CD1c-positive myeloid dendritic cell (primary cell): ENCODE results near the gene ST3GAL5.

Source experiments
- DNase-seq: peaks from one replicate; pipeline ENCODE4 v3.0.0-alpha.2; 2016; ENCODE audit errors: extremely low spot score

ST3GAL5 gene

DNA sequence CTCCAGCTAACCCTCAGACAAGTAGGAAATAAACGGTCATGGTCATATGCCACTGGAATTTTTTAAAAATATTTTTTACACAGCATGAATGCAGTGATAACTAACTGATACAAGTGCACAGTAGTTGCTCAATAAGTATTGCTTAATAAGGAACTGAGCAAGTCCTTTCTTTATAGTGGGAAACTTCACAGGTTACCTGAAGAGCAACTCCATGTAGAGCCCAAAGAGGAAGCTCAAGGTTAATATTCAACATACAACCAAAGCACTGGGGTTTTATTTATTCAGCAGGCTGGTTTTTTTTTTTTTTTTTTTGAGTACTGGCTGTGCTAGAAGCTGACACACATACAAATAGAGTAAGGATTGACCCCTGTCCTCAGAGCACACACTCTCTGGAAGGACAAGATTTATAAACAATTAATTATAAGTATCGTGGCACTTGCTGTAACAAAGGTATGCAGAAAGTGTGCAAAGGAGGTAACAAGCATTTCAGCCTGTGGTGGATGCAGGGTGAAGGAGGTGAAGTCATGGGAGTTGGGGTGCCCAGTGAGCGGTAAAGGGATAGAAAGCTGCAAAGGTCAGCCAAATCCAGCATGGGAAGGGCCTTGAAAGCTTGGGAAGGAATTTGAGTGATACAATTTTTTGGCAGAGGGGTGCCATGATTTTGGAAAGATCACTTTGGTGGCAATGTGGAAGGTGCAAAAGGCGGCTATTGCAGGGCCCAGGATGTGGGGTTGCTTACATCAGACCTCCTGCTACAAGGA is 82.3 kb downstream of the ST3GAL5 start:
- DNase-seq: peak; percentile 20

DNA sequence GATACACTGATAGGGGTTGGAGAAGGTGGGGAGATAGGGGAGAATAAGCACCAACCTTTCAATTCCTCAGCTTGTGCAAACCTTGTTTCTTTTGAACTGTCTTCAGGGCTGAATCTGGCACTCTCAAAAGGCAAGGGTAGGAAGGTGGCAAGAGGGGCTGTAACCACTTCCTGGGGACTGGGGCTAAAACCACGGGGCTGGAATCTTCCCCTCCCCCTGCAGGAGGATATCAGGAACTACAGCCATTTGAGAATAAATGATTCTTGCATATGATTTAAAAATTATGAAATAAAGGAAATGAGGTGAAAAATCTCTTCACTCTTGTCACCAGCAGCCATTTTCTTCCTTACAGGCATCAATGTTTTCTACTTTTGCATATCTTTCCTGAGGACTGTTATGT is 84.2 kb downstream of the ST3GAL5 start:
- DNase-seq: peak; percentile 51

DNA sequence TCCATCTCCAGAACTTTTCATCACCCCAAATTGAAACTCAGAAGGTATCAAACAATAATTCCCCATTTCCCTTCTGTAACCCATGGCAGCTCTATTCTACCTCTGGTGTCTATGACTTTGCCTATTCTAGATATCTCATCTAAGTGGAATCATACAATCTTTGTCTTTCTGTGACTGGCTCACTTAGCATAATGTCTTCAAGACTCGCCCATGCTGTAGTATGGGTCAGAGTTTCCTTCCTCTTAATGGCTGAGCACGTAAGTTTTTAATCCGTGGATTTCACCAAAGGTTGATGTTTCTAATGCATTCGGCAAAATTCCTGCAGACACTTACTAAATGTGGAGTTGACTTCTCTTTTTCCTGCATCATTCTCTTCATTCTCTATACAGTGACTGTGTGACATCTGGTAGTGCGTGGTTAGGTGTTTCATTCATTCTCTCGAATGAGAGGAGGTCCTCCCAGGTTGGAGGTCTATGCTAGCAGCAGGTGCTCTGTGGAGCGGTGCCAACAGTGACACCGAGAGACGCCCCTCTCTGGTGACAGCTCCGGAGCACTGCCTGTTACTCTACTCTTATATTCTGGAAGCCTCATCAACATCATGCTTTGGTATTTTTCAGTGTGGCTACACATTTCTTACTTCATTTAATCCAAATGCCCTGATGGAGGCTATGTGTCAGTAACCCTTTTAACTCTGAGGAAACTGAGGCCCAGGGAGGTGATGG is 84.9 kb downstream of the ST3GAL5 start:
- no peak for DNase-seq

DNA sequence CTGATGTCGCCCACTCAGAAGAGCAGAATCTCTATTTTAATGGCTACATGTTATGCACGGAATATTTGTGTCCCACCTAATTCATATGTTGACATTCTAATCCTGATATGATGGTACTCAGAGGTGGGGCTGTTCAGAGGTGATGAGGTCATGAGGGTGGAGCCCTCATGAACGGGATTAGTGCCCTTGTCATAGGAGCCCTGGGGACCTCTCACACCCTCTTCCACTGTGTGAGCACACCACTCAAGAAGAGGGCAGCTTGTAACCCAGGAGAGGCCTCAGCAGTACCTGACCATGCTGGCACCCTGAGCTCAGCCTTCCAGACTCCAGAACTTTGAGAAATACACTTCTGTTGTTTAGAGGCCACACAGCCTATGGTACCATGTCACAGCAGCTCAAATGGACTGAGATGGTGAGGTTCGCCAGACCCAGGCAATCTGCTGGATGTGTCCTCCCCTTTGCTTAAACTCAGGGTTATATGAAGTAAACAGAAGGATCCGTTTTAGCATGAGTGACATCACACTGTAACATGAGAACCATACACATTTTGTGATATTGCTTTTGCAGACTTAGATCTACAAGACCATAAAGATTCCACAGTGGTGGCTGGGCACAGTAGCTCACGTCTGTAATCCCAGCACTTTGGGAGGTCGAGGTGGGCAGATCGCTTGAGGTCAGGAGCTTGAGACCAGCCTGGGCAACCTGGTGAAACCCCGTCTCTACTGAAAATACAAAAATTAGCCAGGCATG is 86.3 kb downstream of the ST3GAL5 start:
- DNase-seq: no peak

DNA sequence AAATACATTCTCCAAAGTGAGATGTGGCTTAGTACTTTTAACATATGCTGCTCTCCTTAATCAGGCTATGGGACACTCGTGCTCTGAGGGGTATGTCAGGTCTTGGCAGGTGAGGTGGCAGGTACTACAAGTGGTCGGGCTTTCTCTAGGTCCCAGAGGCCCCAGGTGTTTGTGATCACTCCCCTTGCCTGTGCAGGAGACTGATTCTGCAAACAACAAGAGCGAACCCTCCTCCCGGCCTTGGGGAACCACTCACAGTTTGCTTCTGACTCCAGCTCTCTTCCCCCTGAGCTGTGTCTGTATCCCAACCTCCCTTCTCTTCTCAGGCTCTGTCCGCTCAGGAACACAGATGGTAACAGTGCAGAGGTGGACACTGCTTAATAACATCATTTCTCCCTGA is 86.9 kb downstream of the ST3GAL5 start:
- no peak for DNase-seq

DNA sequence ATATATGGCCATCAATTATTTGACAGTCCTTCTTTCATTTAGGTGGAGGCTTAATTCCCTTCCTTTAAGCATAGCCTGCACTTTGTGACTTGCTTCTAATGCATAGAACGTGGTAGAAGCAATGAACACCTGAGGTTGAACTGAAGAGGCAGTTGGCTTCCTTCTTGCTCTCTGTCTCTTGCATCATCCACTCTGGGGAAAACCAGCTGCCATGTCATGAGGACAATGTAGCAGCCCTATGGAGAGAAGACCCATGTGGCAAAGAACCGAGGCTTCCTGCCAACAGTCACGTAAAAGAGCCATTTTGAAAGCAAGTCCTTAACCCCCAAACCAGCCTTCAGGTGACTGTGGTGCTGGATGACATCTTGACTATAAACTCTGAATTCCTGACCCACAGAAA is 88.2 kb downstream of the ST3GAL5 start:
- DNase-seq: no peak

DNA sequence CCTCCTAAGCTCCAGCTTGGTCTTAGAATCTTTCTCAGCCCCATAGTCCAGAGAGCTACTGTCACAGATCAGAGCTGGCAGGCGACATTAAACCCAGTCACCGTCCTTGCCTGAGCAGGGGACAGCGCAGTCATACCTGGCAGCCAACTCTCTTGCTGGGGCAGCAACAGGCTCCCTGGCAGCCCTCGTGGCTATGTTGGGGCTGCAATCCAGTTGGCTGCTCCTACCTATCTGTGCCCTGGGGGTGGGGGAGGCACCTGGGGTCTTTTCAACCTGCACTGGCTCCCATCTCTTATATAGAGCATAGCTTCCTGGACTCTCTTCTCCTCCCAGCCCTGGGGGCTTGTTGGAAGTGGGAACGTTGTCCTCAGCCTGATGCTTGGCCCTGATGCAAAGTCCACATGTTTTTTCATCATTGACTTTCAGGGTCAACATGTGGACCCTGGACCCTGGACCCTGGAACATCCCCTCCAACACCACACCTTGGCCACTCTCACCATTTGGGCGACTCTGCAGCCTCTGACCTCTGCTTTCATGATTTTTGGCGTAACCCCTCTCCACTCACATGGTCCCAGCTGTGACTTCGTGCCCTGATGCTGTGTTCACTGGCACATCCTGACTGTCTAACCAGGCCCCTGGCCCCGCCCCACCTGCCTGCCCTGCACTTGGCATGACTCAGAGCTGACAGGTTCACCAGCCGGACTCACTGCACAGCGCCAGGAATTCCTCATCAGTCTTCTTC is 89.4 kb downstream of the ST3GAL5 start:
- no peak for DNase-seq

DNA sequence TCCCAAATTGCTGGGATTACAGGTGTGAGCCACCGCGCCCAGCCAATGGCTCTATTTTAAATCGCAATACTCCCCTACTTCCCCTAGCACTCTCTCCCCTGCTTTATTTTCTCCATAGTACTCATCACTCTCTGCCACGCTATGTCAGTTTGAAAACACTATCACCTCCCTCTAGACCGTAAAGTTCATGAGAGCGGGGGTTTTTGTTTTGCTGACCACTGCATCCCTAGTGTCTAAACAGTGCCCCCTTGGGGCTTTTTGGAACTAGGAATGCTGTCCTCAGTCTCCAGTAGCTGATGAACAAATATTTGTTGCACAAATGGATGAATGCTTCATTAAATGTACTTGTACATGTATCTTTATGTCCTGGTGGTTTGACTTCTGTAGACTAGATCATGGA is 90.9 kb downstream of the ST3GAL5 start:
- DNase-seq: peak; percentile 35

DNA sequence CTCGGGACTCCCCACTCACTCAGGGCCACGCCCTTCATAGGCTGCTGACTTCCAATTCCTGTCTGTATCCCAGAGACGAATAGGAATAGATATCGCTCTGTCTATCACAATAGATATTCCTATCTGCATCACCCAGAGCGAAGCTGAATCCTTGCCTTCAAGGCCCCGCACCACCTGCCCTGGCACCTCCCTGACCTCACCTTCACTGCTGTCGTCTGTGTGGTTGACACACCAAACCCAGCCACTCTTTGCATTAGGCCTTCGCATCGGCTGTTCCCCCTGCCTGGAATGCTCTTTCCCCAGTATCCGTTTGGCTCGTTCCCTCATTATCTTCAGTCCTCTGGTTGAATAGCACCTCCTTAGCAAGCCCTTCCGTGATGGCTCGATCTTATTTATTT is 91.5 kb downstream of the ST3GAL5 start:
- DNase-seq: no peak

DNA sequence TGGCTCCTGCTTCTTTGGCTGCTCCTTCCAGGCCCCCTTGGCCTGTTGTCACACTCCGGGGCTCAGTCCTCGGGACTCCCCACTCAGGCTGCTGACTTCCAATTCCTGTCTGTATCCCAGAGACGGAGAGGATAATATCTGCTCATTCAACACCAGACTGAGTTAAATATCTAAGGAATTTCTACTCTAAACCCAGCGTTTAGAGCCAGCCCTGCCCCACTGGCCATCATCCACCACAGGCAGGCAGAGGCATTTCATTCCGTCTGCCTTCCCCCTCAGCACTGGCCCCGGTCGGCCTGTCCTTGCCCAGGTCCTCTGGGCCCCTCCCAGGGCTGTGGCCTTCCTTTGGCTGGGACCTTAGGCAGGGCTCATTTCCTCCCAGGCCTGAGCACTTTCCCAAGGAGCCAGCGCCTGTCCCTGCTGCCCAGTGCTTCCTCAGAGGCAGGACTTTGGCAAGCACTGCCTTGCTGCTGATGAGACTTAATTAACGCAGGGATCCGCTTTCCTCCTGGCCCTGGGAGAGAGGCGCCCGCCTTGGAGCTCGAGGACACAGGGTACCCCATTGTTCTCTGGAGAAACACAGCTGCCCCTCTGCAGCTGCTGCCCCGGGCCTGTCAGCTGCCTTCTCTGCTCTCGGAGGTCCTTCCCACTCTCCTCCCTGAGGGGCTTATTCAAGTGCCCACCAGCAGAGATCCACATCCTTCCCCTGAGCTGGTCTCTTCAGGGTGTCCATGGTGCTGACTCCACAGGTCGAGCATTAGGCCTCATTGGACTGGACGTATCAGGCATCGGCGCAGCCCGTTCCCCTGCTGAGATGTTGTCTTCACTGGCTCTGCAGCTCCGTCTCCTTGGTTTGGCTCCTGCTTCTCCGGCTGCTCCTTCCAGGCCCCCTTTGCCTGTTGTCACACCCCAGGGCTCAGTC is 92.2 kb downstream of the ST3GAL5 start:
- DNase-seq: no peak

DNA sequence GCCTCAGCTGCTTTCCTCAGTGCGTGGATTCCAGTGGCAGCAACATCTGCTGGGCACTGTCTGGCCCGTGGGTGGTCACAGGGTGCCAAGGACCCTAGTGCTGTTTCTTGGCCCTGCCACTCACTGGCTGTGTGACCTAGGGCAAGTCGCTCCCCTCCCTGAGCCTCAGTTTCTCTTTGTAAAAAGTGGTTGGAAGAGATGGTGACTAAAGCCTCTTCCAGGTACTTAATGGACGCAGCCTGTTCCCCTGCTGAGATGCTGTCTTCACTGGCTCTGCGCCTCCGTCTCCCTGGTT is 92.8 kb downstream of the ST3GAL5 start:
- no peak for DNase-seq

DNA sequence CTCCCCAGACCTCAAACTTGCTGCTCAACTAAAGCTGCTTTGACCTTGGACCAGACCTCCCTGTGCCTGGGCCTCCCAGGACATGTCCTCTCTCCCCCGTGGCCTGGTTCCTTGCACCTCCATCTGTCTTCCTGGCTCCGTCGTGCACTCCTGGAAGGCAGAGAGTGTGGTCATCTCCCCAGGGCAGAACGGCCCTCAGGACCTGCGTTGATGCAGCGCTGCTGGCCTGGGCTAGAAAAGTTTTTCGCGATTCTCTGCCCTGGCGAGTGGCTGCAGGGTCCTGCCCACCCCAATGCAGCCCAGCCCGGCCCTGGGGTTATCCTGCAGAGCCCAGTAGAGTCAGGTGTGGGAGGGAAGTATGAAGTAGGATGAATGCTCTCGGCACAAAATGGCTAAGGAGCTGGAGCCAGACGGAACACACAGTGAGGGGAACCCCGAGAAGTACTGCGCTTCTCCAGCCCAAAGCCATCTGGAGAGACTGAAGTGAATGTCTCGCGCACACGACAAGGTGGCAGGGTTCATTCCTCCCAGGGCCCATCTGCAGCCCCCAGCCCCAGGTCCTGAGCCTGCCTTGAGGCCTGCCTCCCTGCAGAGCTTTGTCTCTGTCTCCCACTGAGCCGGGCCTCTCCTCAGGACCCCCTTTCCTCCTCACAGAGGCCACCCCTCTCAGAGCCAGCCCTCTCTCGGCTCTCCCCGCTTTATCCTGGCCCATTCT is 93.3 kb downstream of the ST3GAL5 start:
- DNase-seq: no peak

DNA sequence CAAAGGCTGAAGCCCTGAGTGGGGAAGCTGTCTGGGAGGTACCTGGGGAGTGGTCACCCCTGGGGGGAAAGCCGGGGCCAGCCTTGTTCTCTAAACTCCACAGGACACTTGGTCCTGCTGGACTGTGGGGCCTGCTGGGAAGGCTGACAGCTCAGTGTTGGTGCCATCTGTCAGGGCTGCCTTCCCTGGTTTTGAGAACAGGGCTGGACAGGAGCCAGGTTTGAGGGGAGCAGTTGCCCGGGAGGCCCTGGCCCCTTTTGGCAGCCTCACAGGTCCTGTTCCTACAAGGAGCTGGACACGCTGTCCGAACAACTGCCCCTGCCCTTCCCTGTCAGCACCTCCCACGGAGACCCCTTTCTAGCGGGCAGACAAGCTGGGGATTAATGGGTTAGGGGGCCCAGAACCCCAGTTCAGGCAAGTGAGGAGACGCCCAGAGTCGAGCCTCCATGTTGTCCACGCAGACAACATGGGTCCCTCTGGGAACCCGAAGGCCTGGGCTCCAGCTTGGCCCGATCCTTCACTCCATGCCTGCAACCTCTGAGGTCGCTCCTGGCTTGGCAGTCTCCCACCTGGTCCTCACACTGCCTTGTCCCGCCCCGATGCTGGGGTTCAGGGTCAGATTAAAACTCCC is 94.2 kb downstream of the ST3GAL5 start:
- no peak for DNase-seq

DNA sequence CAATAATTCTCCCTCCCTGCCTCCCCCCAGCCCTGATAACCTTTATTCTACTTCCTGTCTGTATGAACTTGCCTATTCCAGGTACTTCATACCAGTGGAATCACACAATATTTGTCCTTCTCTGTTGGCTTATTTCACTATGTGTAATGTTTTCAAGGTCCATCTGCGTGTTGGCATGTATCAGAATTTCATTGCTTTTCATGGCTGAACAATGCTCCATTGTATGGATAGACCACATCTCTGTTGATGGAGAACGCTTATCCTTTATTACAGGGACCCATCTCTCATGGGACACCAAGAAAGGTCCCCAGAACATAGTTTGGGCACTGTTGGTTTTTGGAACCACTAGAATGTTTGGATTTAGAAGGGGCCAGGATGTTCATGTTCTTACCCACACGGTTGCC is 94.8 kb downstream of the ST3GAL5 start:
- DNase-seq: no peak

DNA sequence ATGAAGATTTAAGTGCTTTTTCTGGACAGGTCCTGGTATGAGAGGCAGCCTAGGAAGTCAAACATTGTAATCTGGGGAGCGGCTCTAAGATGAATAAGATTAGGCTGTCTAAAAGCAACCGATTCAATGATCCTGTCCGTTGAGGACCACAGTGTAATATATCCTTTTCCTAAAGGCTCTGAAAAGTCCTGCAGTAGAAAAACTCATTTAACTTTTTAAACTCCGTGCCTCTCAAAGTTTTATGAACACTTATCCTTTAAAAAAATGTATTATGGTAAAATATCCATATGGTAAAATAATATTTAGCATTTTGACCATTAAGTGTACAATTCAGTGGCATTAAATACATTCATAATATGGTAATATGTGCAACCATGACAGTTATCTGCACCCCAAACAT is 95.2 kb downstream of the ST3GAL5 start:
- no peak for DNase-seq

DNA sequence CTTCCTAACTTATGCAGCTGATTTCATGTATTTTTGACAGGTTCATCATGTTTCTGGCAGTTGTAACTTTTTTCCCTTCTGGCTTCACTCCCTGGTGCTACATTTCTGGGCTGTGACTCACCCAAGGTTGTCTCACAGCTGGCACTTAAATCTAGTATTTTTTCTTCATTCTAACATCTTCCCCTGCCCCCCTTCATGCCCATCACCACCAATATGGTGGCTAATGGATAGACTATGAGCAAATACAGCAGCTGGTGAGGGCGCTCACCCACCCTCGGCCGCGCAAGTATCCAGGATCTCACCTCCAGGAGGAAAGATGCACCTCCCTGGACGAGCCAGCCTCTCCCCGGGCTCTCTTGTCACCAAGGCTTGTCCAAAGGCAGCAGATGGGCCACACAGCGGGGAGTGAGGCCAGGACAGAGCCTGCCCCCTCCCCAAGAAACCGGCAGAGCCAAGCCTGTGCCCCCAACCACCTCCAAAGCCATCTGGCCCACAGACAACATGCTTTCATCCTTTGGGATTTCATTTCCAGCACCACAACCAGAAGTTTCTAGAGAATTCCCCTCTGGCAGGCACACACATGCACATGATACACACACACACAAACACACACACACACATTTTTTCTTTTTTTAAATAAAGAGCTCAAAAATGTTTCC is 95.9 kb downstream of the ST3GAL5 start:
- DNase-seq: no peak

DNA sequence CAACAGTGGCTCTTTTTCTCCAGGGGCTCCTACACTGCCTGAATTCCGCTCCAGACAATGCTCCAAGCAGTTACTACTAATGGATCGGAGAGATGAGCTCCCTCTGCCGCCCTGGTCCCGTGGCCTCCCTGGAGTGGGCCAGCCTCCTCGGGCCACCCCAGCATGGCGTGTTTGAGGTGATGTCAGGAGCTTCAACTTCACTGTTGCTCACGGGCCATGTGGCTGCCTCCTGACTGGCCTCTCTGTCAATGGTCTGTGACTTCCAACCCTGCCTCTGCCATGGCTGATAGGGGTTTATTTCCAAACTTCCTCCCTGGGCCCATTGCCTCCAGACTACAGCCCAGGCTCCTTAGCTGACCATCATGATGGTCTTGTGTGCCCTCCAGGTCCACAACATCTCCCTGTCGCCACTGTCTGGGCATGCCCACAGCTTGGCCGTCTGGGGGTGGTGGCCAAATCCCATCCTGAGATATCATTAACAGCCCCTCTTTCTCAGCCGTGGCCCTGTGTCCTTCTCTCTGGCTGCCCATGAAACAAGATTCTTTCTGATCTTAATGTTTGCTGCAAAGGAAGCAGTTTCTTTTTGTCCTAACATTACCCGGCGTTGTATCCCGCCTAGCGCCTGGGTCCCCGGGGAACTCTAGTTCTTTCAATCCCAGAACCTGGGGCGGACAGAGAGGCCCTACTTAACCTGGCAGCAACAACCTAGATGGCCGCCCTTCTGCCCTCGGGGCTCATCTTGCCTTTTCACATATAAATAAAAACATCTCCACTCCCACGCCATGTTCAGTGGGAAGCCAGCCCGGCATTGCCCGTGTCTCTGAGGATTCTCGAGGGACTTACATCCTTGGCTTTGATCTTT is 96.9 kb downstream of the ST3GAL5 start:
- DNase-seq: no peak

DNA sequence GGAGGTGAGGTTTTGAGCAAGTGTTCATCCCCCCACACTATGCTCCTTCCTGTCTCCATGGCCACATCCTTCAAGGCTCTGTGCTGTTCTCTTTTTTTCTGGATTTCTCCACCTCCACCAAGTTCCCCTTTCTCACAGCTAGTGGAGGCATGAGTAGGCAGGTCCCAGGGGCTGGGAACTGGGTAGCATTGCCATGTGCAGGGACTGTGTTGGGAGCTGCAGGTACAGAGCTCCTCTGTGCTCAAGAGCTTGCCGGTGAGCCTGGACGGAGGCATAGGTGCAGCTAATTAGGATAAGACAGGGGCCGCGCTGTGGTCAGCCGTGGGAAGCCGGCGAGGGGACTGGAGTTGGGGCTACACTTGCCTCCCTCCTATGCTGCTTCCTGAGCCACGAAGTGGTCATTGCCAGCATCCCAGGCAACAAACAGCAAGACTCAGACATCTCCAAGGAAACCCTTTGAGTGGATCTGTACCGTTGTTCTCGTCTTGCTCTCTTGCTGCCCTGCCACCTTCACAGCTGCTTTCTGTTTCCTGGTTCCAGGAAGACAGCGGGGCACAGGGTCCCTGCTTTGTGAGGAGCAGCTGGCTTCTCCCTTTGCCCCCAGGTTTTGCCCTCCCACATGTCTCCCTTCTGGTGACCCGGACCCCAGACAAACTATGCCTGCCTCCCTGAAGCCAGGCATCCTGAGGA is 98.1 kb downstream of the ST3GAL5 start:
- peak; percentile 71 for DNase-seq
